NOMO-1 (cell line): Measurements from ENCODE around the gene LCAT.
"Not testable (repeated sequence)": the region's sequence is repeated elsewhere in the genome, so short reads cannot be mapped to it uniquely, and the experiment has no call there.

ENCODE experiments used
- DNase-seq, 2 experiments: peaks; one replicate each; lab custom pipeline; 2025; ENCODE audit not compliant: unreplicated experiment in 2 of 2; lab: John Stamatoyannopoulos, UW

The LCAT gene

DNA sequence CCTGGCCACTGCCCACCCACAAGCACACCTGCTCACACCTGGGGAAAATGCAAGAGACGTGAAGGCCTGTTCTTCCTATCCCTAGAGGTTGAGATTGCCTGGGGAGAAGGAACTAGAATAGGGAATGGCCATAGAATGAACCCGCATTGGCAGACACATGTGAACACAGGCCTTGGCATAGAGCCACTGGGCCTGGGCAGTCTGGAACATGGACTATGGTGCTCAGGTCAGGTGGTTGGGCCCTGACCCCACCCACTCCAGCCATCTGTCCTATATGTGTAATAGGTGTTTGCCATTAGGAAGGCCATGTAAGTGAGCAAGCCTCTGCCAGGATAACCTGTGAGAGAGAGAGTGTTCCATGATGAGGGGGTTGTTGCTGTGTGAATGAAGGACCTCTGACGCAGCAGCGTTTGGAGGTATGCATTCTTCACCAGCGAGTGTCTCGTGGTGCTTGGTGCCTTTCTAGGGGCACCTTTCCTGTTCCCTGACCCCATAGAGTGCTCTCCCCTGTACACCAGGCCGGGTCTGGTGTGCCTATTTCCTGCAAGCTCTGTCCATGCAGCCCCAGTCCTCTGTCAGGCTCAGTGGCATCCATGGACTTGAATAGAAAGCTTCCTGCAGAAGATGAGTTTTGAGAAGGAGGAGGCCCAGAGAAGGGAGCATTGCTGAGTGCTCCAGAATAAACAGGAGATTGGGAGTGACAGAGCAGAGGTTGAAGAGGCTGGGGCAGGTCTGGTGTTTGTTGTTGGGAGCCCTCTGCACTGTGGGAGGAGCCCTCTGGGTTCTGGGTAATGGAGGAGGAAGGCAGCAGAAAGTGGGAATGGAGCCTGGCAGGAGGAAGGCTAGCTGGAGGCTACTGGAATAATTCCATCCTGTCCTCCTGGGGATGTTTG lies 27.8 kb downstream of the LCAT start:
- DNase-seq: no peak

DNA sequence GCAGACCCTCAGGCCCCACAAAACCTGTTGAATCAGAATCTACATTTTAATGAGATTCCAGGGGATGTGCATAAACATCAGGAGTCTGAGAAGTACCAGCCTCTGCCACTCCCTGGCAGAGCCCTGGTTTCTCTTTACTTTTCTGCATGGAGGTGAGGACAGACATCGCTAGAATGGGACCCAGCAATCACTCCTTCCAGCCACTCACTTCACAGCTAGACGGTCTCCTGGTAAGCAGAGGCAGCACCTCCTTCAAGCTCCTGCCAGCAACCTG lies 28.5 kb downstream of the LCAT start:
- not testable (repeated sequence) for DNase-seq

DNA sequence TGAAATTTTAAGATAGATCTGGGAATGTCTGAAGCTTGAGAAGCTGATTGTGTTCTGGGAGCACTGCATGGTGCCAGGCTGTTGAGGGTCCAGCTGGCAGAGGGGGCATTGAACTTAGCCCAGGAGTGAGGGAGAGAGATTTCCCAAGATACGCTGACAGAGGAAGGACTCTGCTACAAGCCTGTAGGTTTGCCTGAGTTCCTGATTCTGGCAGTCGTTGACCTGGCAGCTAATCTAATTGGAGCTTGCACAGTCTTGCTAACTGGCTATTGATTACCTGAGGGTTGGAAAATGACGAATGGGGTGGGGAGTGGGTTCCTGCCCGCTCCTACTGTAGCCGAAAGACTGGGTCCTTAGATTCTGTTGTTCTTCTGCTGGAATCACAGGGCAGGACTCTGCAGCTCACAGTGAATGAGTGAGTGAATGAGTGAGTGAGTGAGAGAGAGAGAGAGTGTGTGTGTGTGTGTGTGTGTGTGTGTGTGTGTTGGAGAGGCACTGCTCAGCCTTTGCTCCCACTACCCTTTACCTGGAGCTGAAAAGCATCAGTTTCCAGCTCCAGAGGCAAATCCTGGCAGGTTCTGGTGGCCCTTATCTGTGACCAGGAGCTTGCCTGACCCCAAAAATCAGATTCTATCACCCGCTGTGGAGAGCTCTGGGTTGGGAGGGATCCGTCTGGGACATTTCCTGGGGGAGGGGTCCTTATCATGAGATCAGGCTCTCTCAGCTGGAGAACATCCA lies 29.0 kb downstream of the LCAT start:
- DNase-seq: no peak

DNA sequence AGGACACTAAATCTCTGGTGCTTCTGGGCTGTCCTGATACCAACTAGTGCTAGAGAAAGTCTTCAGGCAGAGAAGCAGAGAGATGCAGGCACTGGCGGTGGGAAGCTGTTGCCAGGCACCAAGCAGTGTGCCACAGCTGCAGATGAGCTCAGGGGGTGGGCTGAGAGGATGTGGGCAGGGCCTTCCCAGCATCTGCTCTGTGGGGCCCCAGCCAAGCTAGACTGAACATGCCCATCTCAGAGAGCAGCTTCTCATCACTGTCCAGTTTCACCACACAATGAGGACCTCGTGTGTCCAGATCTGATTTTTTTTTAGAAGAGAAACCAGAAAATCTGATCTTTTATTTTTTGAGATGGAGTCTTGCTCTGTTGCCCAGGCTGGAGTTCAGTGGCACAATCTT lies 33.8 kb downstream of the LCAT start:
- no peak for DNase-seq

GRCh38 chr16:67909056-67909742 lies 34.7 kb downstream of the LCAT start:
- DNase-seq: no peak

DNA sequence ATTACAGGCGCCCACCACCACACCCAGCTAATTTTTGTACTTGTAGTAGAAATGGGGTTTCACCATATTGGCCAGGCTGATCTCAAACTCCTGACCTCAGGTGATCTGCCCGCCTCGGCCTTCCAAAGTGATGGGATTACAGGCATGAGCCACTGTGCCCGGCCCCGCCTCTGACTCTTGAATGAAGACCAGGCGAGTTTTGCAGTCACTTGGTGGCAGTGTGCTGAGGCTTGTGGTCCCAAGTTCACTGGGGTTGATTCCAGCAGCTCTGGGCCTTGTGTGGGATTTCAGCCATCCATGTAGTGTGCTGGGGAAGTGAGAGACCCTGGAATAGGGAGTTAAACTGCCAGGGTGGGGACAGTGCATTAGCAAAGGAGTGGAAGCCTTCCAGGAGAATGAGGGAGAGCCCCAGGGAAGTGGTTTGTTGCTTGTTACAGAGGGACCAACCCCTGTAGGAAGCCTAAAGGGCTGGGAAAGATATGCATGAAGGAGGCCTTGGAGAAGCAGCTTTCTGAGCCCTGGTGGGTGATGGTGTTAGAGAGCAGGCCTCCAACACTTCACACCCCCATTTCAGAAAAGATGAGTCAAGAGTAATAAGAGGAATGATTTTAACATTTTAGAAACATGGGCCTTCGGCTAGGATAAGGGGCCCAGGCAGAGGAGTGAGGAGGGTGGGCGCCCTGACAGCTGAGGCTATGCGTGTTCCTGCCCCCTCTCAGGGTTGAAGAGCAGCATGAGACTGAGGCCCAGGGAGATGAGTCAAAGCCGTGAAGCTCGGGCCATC lies 36.3 kb downstream of the LCAT start:
- no peak for DNase-seq

GRCh38 chr16:67902831-67903230 lies 41.1 kb downstream of the LCAT start:
- no peak for DNase-seq

DNA sequence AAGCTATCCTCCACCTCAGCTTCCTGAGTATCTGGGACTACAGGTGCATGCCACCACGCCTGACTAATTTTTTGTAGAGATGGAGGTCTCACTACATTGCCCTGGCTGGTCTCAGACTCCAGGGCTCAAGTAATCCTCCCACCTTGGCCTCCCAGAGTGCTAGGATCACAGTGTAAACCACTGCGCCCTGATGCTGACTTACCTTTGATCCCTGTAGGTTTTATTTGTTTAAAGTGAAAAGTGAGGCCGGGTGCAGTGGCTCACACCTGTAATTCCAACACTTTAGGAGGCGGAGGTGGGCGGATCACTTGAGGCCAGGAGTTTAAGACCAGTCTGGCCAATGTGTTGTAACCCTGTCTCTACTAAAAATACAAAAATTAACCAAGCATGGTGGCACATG lies 42.2 kb downstream of the LCAT start:
- DNase-seq: no peak

DNA sequence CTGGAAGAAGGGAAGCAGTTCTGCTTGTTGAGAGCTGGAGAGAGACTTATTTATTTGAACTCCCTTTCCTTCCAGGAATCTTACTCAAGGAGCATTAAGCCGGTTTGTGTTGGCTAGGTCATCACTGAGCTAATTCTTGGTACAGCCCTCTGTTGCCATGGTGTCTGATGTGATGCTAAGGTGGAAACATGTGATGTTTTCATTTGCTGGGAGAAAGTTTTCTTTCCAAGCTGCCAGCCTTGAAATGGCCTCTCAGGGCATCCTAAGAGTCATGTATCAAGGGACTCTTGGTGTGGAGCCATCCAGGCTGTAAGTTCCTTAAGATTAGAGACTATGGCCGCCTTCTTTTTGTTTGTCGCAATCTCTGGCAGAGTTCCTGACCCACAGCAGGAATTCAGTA lies 46.7 kb downstream of the LCAT start:
- DNase-seq: no peak

DNA sequence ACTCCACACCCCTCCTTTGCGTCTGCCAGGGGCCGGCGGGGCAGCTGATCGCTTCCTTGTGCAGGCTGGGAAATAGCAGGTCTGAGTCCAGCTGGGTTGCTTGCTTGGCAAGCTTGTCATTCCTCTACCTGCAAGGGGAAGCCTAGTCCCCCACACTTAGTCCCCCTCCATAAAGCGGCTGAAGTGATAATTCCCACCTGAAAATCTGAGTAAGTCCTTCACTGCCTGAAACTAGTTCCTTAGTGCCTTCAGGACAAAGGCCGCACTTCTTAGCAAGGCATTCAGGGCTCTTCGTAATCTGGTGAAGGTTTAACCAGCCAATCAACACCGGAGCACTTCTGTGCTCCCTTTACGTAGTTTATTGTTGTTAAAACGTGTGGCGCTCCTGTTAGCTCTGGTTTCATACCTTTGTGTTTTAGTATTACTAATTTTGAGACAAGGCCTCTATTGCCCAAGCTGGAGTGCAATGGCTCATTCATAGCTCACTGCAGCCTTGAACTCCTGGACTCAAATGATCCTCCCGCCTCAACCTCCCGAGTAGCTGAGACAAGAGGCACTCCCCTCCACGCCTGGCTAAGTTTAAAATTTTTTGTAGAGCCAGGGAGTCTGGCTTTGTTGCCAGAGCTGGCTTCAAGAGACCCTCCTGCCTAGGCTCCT lies 50.0 kb downstream of the LCAT start:
- DNase-seq: peak in 1 of 2 experiments; percentile 9

- peak; percentile 96 for DNase-seq
Measured at GRCh38 chr16:67892899-67893742, 50.8 kb downstream of the LCAT start, which contains the start of gene PSKH1. Gene PSKH1, plus strand, starts transcription at chr16:67893254. Its CDS starts 15,496 bp downstream, at chr16:67908750.

DNA sequence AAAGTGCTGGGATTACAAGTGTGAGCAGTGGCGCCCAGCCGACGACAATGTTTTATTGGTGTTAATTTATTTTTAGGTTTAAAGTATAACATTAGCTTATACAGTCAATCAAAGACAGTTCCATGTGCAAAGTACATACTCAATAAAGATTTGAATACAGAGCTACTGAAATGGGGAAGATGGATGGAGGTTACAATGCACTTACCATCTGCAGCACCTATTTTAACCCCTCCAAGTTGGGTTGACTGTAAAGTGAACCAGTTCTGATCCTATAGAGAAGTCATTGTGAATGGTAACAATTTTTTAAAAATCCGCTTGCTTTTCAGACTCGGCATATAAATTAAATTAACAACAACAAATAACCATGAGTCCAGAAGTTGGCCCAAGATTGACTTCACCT lies 51.5 kb downstream of the LCAT start:
- DNase-seq: no peak
